Measurements from ENCODE around the gene PLAC8.
A peak's percentile ranks its signal among the peaks of the same experiment; 100 is the strongest.
"Not testable (repeated sequence)": the region's sequence is repeated elsewhere in the genome, so short reads cannot be mapped to it uniquely, and the experiment has no call there.

Gene PLAC8

GRCh38 chr4:83114576-83114975 lies at the start of gene PLAC8:
PLAC8 (minus strand) TSS chr4:83114729; CDS start chr4:83107921, 6,808 bp downstream.
- DNase-seq, result peak; percentile 1

- no peak for DNase-seq
These were observed 38.9 kb upstream of the PLAC8 start for GRCh38 chr4:83153417-83153816.

GRCh38 chr4:83152746-83153145 lies 38.2 kb upstream of the PLAC8 start:
- DNase-seq, result no peak

GRCh38 chr4:83151651-83152050 lies 37.1 kb upstream of the PLAC8 start:
- DNase-seq, result no peak

- no peak for DNase-seq
These were observed 36.3 kb upstream of the PLAC8 start for GRCh38 chr4:83150653-83151330.

- DNase-seq, result no peak
These were observed 35.5 kb upstream of the PLAC8 start for GRCh38 chr4:83149865-83150652.

GRCh38 chr4:83146841-83147240 lies 32.3 kb upstream of the PLAC8 start:
- no peak for DNase-seq

GRCh38 chr4:83145776-83146175 lies 31.2 kb upstream of the PLAC8 start:
- DNase-seq, result not testable (repeated sequence)

- no peak for DNase-seq
These were observed 25.1 kb upstream of the PLAC8 start for GRCh38 chr4:83139514-83140156.

- DNase-seq, result no peak
These were observed 24.4 kb upstream of the PLAC8 start for GRCh38 chr4:83138946-83139345.

GRCh38 chr4:83132065-83132464 lies 17.5 kb upstream of the PLAC8 start:
- DNase-seq, result no peak

GRCh38 chr4:83129264-83129663 lies 14.7 kb upstream of the PLAC8 start:
- no peak for DNase-seq

GRCh38 chr4:83128240-83128929 lies 13.9 kb upstream of the PLAC8 start:
- no peak for DNase-seq

GRCh38 chr4:83125738-83126141 lies 11.2 kb upstream of the PLAC8 start:
- DNase-seq, result no peak

- no peak for DNase-seq
These were observed 9.7 kb upstream of the PLAC8 start for GRCh38 chr4:83124111-83124780.

GRCh38 chr4:83121246-83121645 lies 6.7 kb upstream of the PLAC8 start:
- no peak for DNase-seq

- DNase-seq, result no peak
These were observed 4.3 kb upstream of the PLAC8 start for GRCh38 chr4:83118869-83119268.

GRCh38 chr4:83115656-83116285 lies 1.2 kb upstream of the PLAC8 start:
- DNase-seq, result no peak

- no peak for DNase-seq
These were observed 471 bp upstream of the PLAC8 start for GRCh38 chr4:83115000-83115399.

- no peak for DNase-seq
These were observed 1.1 kb downstream of the PLAC8 start for GRCh38 chr4:83113429-83113786.

GRCh38 chr4:83112678-83113428 lies 1.7 kb downstream of the PLAC8 start:
- DNase-seq, result no peak

- DNase-seq, result no peak
These were observed 2.3 kb downstream of the PLAC8 start for GRCh38 chr4:83112231-83112630.

Measured in NCI-H1092 (cell line).